ENCODE data around the gene GHRH.

DNA sequence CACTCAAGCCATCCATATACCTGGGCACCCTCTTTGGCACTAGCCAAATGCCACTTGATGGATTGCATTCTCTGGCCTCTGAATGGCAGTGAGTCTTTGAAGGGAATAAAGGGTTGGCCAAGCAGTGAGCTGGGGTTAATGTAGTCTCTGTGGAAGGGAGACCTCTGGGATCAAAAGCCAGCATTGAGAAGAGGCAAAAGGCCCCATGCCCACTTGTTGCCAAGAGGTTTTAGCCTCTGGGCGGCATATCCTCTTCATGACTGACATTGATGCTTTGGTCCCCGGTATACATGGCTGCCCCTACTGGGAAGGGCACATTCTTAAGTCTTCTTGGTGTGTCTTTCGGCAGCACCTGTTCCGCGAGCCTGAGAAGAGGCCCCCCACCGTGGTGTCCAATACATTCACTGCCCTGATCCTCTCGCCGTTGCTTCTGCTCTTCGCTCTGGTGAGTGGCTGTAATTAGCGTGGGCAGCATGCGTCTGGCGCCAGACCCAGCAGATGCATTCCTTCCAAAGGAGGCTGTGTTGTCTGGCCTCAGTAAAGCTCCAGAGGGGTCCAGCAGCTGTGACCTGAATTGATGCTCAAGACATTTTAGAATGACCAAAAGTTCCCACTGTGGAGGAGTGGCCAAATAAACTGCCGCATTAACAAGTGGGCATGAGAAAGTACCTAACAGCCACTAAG lies 29.5 kb downstream of the GHRH start:
- TF ChIP-seq, protein P1, sequence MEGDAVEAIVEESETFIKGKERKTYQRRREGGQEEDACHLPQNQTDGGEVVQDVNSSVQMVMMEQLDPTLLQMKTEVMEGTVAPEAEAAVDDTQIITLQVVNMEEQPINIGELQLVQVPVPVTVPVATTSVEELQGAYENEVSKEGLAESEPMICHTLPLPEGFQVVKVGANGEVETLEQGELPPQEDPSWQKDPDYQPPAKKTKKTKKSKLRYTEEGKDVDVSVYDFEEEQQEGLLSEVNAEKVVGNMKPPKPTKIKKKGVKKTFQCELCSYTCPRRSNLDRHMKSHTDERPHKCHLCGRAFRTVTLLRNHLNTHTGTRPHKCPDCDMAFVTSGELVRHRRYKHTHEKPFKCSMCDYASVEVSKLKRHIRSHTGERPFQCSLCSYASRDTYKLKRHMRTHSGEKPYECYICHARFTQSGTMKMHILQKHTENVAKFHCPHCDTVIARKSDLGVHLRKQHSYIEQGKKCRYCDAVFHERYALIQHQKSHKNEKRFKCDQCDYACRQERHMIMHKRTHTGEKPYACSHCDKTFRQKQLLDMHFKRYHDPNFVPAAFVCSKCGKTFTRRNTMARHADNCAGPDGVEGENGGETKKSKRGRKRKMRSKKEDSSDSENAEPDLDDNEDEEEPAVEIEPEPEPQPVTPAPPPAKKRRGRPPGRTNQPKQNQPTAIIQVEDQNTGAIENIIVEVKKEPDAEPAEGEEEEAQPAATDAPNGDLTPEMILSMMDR (IDR thresholded peaks at IDR 0.05), result no peak
- TF ChIP-seq POLR2AphosphoS5 (IDR thresholded peaks at IDR 0.05), result no peak

All from esophagus muscularis mucosa (tissue), 3 donors.